ENCODE results near the gene NDUFB10. TPM values are rescaled to one million over a fixed set of nuclear protein-coding genes. Genes with fewer than 3 reads are reported as not detected.
"Not testable (repeated sequence)": the region's sequence is repeated elsewhere in the genome, so short reads cannot be mapped to it uniquely, and the experiment has no call there.

NDUFB10 gene
- total RNA-seq, 1 donor from 2014 or later: 96.9 TPM

DNA sequence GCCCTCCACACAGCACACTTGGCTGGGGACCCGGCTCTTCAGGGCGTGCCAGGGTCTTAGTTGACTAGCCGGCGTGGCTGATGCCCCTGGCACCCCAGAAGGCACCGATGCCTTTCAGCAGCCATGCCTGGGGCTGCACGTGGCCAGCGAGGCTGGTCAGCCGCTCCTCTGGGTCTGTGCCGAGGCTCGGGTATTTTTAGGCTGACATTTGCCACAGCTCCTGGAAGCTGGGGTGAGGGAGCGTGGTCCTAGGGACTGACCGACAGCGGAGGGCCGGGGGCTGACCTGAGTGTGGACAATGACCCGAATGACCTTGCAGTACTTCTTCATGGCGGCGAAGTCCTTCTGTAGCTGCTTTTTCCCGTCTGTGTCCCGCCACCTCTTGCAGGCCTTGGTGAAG, 8.8 kb upstream of the NDUFB10 start:
- no peak for DNase-seq (ENCODE audit: low spot score, unreplicated experiment)
- Mint-ChIP-seq H3K27me3 (peaks cover 7% of the 10 kb centered on the region), H3K27ac (no peak overlapping the region), H3K4me1 (ENCODE audit: low read depth) (no peaks in the 10 kb centered on the region), H3K4me3 (ENCODE audit: low read depth) (no peak overlapping the region), H3K36me3 (ENCODE audit: insufficient read depth) (no peaks in the 10 kb centered on the region), H3K9me3 (ENCODE audit: low read depth) (no peaks in the 10 kb centered on the region)
- TF ChIP-seq, protein P1, sequence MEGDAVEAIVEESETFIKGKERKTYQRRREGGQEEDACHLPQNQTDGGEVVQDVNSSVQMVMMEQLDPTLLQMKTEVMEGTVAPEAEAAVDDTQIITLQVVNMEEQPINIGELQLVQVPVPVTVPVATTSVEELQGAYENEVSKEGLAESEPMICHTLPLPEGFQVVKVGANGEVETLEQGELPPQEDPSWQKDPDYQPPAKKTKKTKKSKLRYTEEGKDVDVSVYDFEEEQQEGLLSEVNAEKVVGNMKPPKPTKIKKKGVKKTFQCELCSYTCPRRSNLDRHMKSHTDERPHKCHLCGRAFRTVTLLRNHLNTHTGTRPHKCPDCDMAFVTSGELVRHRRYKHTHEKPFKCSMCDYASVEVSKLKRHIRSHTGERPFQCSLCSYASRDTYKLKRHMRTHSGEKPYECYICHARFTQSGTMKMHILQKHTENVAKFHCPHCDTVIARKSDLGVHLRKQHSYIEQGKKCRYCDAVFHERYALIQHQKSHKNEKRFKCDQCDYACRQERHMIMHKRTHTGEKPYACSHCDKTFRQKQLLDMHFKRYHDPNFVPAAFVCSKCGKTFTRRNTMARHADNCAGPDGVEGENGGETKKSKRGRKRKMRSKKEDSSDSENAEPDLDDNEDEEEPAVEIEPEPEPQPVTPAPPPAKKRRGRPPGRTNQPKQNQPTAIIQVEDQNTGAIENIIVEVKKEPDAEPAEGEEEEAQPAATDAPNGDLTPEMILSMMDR (IDR thresholded peaks at IDR 0.05; ENCODE audit: unreplicated experiment): no peak

DNA sequence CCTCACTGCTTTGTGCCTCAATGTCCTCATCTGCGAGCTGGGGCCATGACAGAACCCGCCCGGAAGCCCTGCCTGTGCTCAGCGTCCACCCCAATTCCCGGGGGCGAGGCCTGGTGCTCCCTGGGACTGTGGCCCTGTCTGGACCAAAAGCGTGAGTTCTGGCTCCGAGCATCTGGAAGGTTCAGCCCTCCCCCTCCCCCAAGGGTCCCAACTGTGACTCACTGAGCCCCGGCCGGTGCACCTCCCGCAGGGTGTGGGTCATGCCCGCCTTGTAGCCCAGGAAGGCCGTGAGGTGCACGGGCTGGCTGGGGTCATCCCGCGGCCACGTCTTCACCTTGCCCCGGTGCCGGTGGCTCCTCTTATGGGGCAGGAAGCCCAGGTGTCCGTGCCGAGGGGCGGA, 5.6 kb upstream of the NDUFB10 start:
- Mint-ChIP-seq H3K4me3 (ENCODE audit: low read depth) (no peak overlapping the region), H3K36me3 (ENCODE audit: insufficient read depth) (no peaks in the 10 kb centered on the region), H3K9me3 (ENCODE audit: low read depth) (no peaks in the 10 kb centered on the region), H3K4me1 (ENCODE audit: low read depth) (no peaks in the 10 kb centered on the region), H3K27me3 (peaks cover 9% of the 10 kb centered on the region), H3K27ac (no peak overlapping the region)
- no peak for DNase-seq (ENCODE audit: low spot score, unreplicated experiment)
- TF ChIP-seq, protein P1 (IDR thresholded peaks at IDR 0.05; ENCODE audit: unreplicated experiment): no peak

DNA sequence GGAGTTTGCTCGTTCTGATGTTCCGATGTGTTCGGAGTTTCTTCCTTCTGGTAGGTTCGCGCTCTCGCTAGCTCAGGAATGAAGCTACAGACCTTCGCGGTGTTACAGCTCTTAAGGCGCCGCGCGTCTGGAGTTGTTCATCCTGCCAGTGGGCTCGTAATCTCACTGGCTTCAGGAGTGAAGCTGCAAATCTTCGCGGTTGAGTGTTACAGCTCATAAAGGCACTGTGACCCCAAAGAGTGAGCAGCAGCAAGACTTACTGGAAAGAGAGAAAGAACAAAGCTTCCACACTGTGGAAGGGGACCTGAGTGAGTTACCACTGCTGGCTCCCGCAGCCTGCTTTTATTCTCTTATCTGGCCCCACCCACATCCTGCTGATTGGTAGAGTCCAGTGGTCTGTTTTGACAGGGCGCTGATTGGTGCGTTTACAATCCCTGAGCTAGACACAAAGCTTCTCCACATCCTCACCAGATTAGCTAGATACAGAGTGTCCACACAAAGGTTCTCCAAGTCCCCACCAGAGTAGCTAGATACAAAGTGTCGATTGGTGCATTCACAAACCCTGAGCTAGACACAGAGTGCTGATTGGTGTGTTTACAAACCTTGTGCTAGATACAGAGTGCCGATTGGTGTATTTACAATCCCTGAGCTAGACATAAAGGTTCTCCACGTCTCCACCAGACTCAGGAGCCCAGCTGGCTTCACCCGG, 1.8 kb upstream of the NDUFB10 start:
- not testable (repeated sequence) for H3K9me3 Mint-ChIP-seq (ENCODE audit: low read depth); DNase-seq (ENCODE audit: low spot score, unreplicated experiment); H3K27ac Mint-ChIP-seq; H3K27me3 Mint-ChIP-seq; H3K36me3 Mint-ChIP-seq (ENCODE audit: insufficient read depth); H3K4me3 Mint-ChIP-seq (ENCODE audit: low read depth)
- H3K4me1 Mint-ChIP-seq (ENCODE audit: low read depth): peaks cover 13% of the 10 kb centered on the region

DNA sequence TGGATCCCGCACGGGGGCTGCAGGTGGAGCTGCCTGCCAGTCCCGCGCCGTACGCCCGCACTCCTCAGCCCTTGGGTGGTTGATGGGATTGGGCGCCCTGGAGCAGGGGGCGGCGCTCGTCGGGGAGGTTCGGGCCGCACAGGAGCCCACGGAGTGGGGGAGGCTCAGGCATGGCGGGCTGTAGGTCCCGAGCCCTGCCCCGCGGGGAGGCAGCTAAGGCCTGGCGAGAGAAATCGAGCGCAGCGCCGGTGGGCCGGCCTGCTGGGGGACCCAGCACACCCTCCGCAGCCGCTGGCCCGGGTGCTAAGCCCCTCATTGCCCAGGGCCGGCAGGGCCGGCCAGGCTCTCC, 1.2 kb upstream of the NDUFB10 start:
- not testable (repeated sequence) for H3K9me3 Mint-ChIP-seq (ENCODE audit: low read depth); H3K27ac Mint-ChIP-seq

DNA sequence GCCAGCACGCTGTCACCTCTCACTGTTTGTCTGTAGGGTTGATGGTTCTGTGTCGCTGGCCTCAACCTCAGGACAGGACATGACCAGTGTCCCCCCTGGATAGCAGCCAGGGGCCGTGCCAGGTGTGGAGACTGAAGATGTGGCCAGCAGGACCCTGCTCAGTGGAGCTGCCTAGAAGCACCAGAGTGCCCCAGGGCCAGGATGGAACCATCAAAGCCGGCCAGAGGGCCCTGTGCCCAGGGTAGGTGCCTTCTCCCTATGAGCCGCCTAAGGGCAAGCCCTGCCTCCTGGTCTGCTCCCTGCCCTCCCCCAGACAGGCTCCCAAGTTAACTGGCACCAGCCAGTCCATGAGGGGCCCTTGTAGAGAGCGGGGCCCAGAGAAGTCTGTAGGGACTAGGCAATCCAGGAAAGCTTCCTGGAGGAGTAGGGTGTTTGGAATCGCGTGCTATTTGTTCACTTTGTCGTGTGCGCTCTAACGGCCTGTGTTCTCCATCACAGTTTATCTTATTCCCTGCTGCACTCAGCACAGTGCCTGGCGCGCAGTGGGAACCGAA, 546 bp upstream of the NDUFB10 start:
- Mint-ChIP-seq H3K4me3 (ENCODE audit: low read depth) (peak overlapping the region; percentile 52), H3K27ac (no peak overlapping the region), H3K36me3 (ENCODE audit: insufficient read depth) (peaks cover 14% of the 10 kb centered on the region), H3K27me3 (peaks cover 3% of the 10 kb centered on the region), H3K4me1 (ENCODE audit: low read depth) (peaks cover 20% of the 10 kb centered on the region), H3K9me3 (ENCODE audit: low read depth) (no peaks in the 10 kb centered on the region)
- DNase-seq (ENCODE audit: low spot score, unreplicated experiment): no peak
- TF ChIP-seq, protein P1 (IDR thresholded peaks at IDR 0.05; ENCODE audit: unreplicated experiment): no peak

More for the DNA sequence above, 1.2 kb upstream of the NDUFB10 start:
- Mint-ChIP-seq H3K36me3 (ENCODE audit: insufficient read depth) (peaks cover 11% of the 10 kb centered on the region), H3K4me1 (ENCODE audit: low read depth) (peaks cover 17% of the 10 kb centered on the region)
- not testable (repeated sequence) for H3K4me3 Mint-ChIP-seq (ENCODE audit: low read depth); DNase-seq (ENCODE audit: low spot score, unreplicated experiment); H3K27me3 Mint-ChIP-seq

DNA sequence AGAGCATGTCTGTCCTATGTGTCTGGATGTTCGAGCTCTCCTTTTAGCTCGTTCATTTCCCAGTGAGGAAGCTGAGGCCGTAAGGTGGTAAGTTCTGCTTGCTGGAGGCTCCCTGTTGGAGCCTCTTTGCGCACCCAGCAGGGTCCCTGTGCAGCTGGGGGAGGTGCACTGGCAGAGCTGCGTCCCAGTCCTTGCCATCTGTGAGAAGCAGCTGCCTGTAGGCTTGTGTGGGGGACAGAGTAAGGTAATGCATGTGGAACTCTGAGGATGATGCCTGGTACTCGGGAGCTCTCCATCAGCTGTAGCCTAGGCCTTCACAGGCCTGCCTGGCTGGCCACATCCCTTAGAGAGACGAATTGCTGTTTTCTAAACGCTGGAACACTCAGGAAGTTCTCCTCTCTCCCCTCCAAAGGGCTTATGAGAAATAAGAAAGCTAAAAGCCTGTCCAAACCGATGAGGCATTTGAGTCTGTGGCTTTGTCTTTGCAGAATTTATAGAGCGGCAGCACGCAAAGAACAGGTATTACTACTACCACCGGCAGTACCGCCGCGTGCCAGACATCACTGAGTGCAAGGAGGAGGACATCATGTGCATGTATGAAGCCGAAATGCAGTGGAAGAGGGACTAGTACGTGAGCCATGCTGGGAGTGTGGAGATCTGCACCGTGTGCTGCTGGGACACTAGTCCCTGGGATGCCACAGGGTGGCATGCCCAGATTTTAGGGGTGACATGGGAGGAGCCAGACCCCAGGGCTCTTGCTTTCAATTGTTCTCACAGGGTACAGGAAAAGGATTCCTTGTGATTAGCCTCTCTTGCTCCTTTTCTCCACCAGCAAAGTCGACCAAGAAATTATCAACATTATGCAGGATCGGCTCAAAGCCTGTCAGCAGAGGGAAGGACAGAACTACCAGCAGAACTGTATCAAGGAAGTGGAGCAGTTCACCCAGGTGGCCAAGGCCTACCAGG, 1.6 kb downstream of the NDUFB10 start:
- TF ChIP-seq, protein P1 (IDR thresholded peaks at IDR 0.05; ENCODE audit: unreplicated experiment): no peak
- Mint-ChIP-seq H3K36me3 (ENCODE audit: insufficient read depth) (peaks cover 16% of the 10 kb centered on the region), H3K4me3 (ENCODE audit: low read depth) (peak overlapping the region; percentile 88), H3K27me3 (peaks cover 3% of the 10 kb centered on the region), H3K9me3 (ENCODE audit: low read depth) (no peaks in the 10 kb centered on the region), H3K4me1 (ENCODE audit: low read depth) (peaks cover 30% of the 10 kb centered on the region), H3K27ac (peak overlapping the region; percentile 59)
- no peak for DNase-seq (ENCODE audit: low spot score, unreplicated experiment)

Measured in progenitor cell of endocrine pancreas (in vitro differentiated cells).